HL-60 (cell line): ENCODE data around the gene AFAP1L2.

Experiments
- DNase-seq, 2 experiments: peaks; one replicate each; pipeline ENCODE4 v3.0.0-alpha.2; 2010 to 2020; ENCODE audit warnings: low read depth in 1 of 2, low spot score in 1 of 2
- H3K27ac ChIP-seq: fragments of 250-450 bp; sonication (Bioruptor Pico); replicated peaks from 2 replicates; pipeline ENCODE4 v1.5.1; 2020; ENCODE audit warnings: mild to moderate bottlenecking, moderate library complexity
- H3K27me3 ChIP-seq: fragments of 250-450 bp; sonication (Bioruptor Pico); 2 replicates; pipeline ENCODE4 v1.5.1; 2021; ENCODE audit warnings: mild to moderate bottlenecking, moderate library complexity; ENCODE audit not compliant: insufficient read depth, poor library complexity, severe bottlenecking
- H3K4me3 ChIP-seq: replicated peaks from 2 replicates; pipeline ENCODE4 v1.5.1; 2011; ENCODE audit warnings: mild to moderate bottlenecking, control low read depth, low read length; ENCODE audit not compliant: insufficient read depth
- CTCF ChIP-seq: IDR thresholded peaks from one replicate; pipeline ENCODE4 v1.5.1; 2011; ENCODE audit warnings: low read length, control low read depth, inconsistent platforms; ENCODE audit not compliant: insufficient read depth
- GABPA ChIP-seq: IDR thresholded peaks from 2 replicates; pipeline ENCODE4 v1.6.1; 2012; ENCODE audit warnings: low read depth
- POLR2AphosphoS5 ChIP-seq: IDR thresholded peaks from 2 replicates; pipeline ENCODE4 v1.6.1; 2012; ENCODE audit warnings: low read depth
- REST ChIP-seq: IDR thresholded peaks from 2 replicates; pipeline ENCODE4 v1.6.1; 2012; ENCODE audit warnings: low read depth; ENCODE audit not compliant: insufficient replicate concordance
- SPI1 ChIP-seq: IDR thresholded peaks from 2 replicates; pipeline ENCODE4 v1.6.1; 2012; ENCODE audit warnings: low read depth, mild to moderate bottlenecking, borderline replicate concordance

The AFAP1L2 gene

GRCh38 chr10:114313866-114314265 is 90.4 kb downstream of the AFAP1L2 start:
- no peak overlapping the region for H3K4me3 ChIP-seq
- no peak overlapping the region for H3K27ac ChIP-seq
- DNase-seq, result no peak
- no peaks in the 10 kb centered on the region for H3K27me3 ChIP-seq
- TF ChIP-seq REST (no peak), SPI1 (no peak), POLR2AphosphoS5 (no peak), GABPA (no peak), CTCF (no peak)

GRCh38 chr10:114313139-114313538 is 91.2 kb downstream of the AFAP1L2 start:
- Histone ChIP-seq H3K4me3 (no peak overlapping the region), H3K27ac (no peak overlapping the region), H3K27me3 (no peaks in the 10 kb centered on the region)
- no peak for DNase-seq
- TF ChIP-seq POLR2AphosphoS5 (no peak), REST (no peak), GABPA (no peak), SPI1 (no peak), CTCF (no peak)

GRCh38 chr10:114311496-114312209 is 92.6 kb downstream of the AFAP1L2 start:
- H3K4me3 ChIP-seq, result no peak overlapping the region
- no peak for DNase-seq
- TF ChIP-seq POLR2AphosphoS5 (no peak), SPI1 (no peak), REST (no peak), GABPA (no peak), CTCF (no peak)
- no peaks in the 10 kb centered on the region for H3K27me3 ChIP-seq
- H3K27ac ChIP-seq, result no peak overlapping the region
